ENCODE measurements around the gene LCORL. TPM values are rescaled to one million over a fixed set of nuclear protein-coding genes. Genes with fewer than 3 reads are reported as not detected.

LCORL gene
- polyA plus RNA-seq, 1 donor, result 25.8 TPM

DNA sequence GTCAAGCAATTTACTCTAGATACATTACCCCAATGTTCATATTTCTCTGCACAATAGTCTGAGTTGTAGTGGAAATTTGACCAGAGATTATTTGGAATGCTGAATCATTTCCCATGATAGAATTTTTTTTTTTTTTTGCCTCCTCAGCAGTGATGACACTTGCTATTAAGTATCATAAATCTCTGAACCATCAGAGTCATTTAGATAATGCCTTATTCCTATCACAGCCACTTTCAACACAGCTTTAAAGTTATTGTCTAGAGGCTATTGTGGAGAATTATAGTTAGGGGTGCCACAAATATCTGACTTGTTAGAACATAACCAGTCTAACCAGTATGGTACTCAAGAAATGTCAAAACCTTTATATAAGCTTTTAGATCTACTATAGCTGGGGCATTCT, 79.8 kb downstream of the LCORL start:
- H3K36me3 ChIP-seq (ENCODE audit: control insufficient read depth, insufficient read depth, low read length), result peaks cover 6% of the 10 kb centered on the region
- no peak overlapping the region for H3K27ac ChIP-seq (ENCODE audit: low read length)
- H3K4me3 ChIP-seq (ENCODE audit: low read length), result no peak overlapping the region
- DNase-seq, result peak in 1 of 2 donors; percentile 10
- peaks cover 3% of the 10 kb centered on the region for H3K4me1 ChIP-seq (ENCODE audit: control insufficient read depth, insufficient read depth, low read length)
- no peaks in the 10 kb centered on the region for H3K9me3 ChIP-seq (ENCODE audit: control insufficient read depth, low read depth, low read length)
- H3K27me3 ChIP-seq (ENCODE audit: control insufficient read depth, insufficient read depth, low read length), result no peaks in the 10 kb centered on the region

- no peaks in the 10 kb centered on the region for H3K27me3 ChIP-seq (ENCODE audit: control insufficient read depth, insufficient read depth, low read length)
- 80% methylated on average over 1 of the region's 2 CpGs for WGBS (ENCODE audit: insufficient coverage, low lambda C conversion rate)
- DNase-seq, result no peak
- no peak overlapping the region for H3K4me3 ChIP-seq (ENCODE audit: low read length)
- H3K36me3 ChIP-seq (ENCODE audit: control insufficient read depth, insufficient read depth, low read length), result peaks cover 10% of the 10 kb centered on the region
- H3K4me1 ChIP-seq (ENCODE audit: control insufficient read depth, insufficient read depth, low read length), result no peaks in the 10 kb centered on the region
- no peak overlapping the region for H3K27ac ChIP-seq (ENCODE audit: low read length)
- H3K9me3 ChIP-seq (ENCODE audit: control insufficient read depth, low read depth, low read length), result peaks cover 6% of the 10 kb centered on the region
Measured at GRCh38 chr4:17939054-17939453, 82.5 kb downstream of the LCORL start.

DNA sequence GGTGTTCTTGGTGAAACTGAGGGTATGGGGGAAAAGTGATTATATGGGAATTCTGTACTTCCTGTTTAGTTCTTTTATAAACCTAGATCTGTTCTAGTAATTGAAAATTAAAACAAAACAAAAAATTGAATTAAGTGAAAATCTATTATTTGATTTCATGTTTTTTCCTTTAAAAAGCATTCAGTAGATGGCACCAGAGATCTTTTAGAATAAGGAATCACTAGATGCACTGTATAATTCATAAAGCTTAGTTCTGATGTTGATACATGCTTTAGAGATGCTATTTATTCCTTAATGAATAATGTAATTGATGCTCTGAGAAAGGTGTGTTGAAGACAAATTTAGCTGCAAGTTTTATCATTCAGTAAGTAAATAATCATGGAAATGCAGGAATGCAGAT, 87.3 kb downstream of the LCORL start:
- H3K27ac ChIP-seq (ENCODE audit: low read length), result no peak overlapping the region
- H3K9me3 ChIP-seq (ENCODE audit: control insufficient read depth, low read depth, low read length), result peaks cover 13% of the 10 kb centered on the region
- peaks cover 9% of the 10 kb centered on the region for H3K36me3 ChIP-seq (ENCODE audit: control insufficient read depth, insufficient read depth, low read length)
- H3K27me3 ChIP-seq (ENCODE audit: control insufficient read depth, insufficient read depth, low read length), result no peaks in the 10 kb centered on the region
- H3K4me3 ChIP-seq (ENCODE audit: low read length), result no peak overlapping the region
- no peaks in the 10 kb centered on the region for H3K4me1 ChIP-seq (ENCODE audit: control insufficient read depth, insufficient read depth, low read length)
- no peak for DNase-seq

DNA sequence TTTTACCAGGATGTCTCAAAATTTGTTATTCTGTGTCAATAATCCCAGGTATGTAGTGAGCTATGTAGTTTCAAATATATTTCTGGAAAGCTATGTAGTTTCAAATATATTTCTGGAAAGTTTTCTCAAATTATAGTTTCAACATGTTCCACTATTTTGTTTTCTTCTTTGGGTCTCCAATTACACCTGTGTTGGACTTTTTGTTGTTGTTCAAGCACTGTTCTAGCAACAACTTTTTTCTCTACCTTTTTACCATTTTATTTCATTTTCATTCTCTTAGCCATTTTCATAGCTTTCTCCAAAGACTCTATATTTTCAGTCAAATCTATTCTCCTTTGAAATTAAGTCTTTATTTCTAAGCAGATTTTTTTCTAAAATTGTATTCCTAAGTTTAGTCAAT, 88.4 kb downstream of the LCORL start:
- Histone ChIP-seq H3K36me3 (ENCODE audit: control insufficient read depth, insufficient read depth, low read length) (peaks cover 8% of the 10 kb centered on the region), H3K9me3 (ENCODE audit: control insufficient read depth, low read depth, low read length) (peaks cover 13% of the 10 kb centered on the region), H3K27me3 (ENCODE audit: control insufficient read depth, insufficient read depth, low read length) (no peaks in the 10 kb centered on the region), H3K27ac (ENCODE audit: low read length) (no peak overlapping the region), H3K4me3 (ENCODE audit: low read length) (no peak overlapping the region), H3K4me1 (ENCODE audit: control insufficient read depth, insufficient read depth, low read length) (no peaks in the 10 kb centered on the region)
- no peak for DNase-seq

GRCh38 chr4:17932041-17932440, 89.5 kb downstream of the LCORL start:
- H3K27ac ChIP-seq (ENCODE audit: low read length), result no peak overlapping the region
- H3K4me3 ChIP-seq (ENCODE audit: low read length), result no peak overlapping the region
- no peak for DNase-seq
- H3K27me3 ChIP-seq (ENCODE audit: control insufficient read depth, insufficient read depth, low read length), result no peaks in the 10 kb centered on the region
- 93% methylated on average over 2 of the region's 3 CpGs for WGBS (ENCODE audit: insufficient coverage, low lambda C conversion rate)
- H3K4me1 ChIP-seq (ENCODE audit: control insufficient read depth, insufficient read depth, low read length), result no peaks in the 10 kb centered on the region
- H3K36me3 ChIP-seq (ENCODE audit: control insufficient read depth, insufficient read depth, low read length), result peaks cover 10% of the 10 kb centered on the region
- peaks cover 13% of the 10 kb centered on the region for H3K9me3 ChIP-seq (ENCODE audit: control insufficient read depth, low read depth, low read length)

DNA sequence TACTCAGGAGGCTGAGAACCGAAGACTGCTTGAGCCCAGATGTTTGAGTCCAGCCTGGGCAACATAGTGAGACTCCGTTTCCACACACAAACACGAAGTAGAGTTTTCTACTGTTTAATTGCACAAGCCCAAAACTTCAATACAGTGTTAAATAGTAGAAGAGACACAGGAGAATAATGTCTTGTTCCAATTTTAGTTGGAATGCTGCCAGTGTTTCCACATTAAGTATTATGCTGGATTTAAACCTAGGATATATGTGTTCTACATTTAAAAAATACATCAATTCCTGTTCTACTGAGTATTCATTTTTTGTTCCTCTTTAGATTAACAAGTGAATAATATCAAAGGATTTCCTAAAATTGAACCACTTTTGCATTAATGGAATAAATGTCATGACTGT, 91.3 kb downstream of the LCORL start:
- Histone ChIP-seq H3K4me3 (ENCODE audit: low read length) (no peak overlapping the region), H3K36me3 (ENCODE audit: control insufficient read depth, insufficient read depth, low read length) (peaks cover 7% of the 10 kb centered on the region), H3K4me1 (ENCODE audit: control insufficient read depth, insufficient read depth, low read length) (no peaks in the 10 kb centered on the region), H3K27ac (ENCODE audit: low read length) (no peak overlapping the region), H3K27me3 (ENCODE audit: control insufficient read depth, insufficient read depth, low read length) (no peaks in the 10 kb centered on the region), H3K9me3 (ENCODE audit: control insufficient read depth, low read depth, low read length) (peaks cover 7% of the 10 kb centered on the region)
- WGBS (ENCODE audit: insufficient coverage, low lambda C conversion rate), result no CpG with 5 or more reads among the region's 3 CpGs
- DNase-seq, result no peak

DNA sequence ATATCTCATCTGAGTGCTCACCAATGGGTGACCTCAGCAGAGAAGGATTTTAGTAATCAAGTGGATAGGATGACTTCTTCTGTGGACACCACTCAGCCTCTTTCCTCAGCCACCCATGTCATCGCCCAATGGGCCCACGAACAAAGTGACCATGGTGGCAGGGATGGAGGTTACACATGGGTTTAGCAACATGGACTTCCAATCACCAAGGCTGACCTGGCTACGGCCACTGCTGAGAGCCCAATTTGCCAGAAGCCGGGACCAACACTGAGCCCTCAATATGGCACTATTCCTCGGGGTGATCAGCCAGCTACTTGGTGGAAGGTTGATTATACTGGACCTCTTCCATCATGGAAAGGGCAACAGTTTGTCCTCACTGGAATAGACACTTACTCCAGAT, 97.4 kb downstream of the LCORL start:
- Histone ChIP-seq H3K4me1 (ENCODE audit: control insufficient read depth, insufficient read depth, low read length) (no peaks in the 10 kb centered on the region), H3K4me3 (ENCODE audit: low read length) (no peak overlapping the region), H3K27me3 (ENCODE audit: control insufficient read depth, insufficient read depth, low read length) (no peaks in the 10 kb centered on the region), H3K9me3 (ENCODE audit: control insufficient read depth, low read depth, low read length) (no peaks in the 10 kb centered on the region), H3K36me3 (ENCODE audit: control insufficient read depth, insufficient read depth, low read length) (peaks cover 25% of the 10 kb centered on the region), H3K27ac (ENCODE audit: low read length) (no peak overlapping the region)
- no CpG with 5 or more reads among the region's 5 CpGs for WGBS (ENCODE audit: insufficient coverage, low lambda C conversion rate)
- DNase-seq, result no peak

- H3K9me3 ChIP-seq (ENCODE audit: control insufficient read depth, low read depth, low read length), result no peaks in the 10 kb centered on the region
- no peak overlapping the region for H3K27ac ChIP-seq (ENCODE audit: low read length)
- no peak overlapping the region for H3K4me3 ChIP-seq (ENCODE audit: low read length)
- peaks cover 22% of the 10 kb centered on the region for H3K36me3 ChIP-seq (ENCODE audit: control insufficient read depth, insufficient read depth, low read length)
- WGBS (ENCODE audit: insufficient coverage, low lambda C conversion rate), result no CpG with 5 or more reads among the region's 1 CpG
- H3K4me1 ChIP-seq (ENCODE audit: control insufficient read depth, insufficient read depth, low read length), result no peaks in the 10 kb centered on the region
- H3K27me3 ChIP-seq (ENCODE audit: control insufficient read depth, insufficient read depth, low read length), result no peaks in the 10 kb centered on the region
- no peak for DNase-seq
Measured at GRCh38 chr4:17921451-17921850, 100.1 kb downstream of the LCORL start.

DNA sequence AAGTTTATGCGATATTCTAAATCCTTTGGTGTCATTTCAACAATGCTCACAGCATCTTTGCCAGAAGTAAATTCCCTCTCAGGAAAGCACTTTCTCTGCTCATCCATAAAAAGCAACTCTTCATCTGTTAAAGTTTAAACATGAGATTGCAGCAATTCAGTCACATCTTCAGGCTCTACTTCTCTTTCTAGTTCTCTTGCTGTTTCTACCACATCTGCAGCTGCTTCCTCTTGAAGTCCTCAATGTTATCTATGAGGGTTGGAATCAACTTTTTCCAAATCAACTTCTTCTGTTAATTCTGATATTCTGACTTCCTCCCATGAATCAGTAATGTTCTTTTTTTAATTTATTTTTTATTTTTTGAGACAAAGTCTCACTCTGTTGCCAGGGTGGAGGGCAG, 100.9 kb downstream of the LCORL start:
- Histone ChIP-seq H3K27me3 (ENCODE audit: control insufficient read depth, insufficient read depth, low read length) (no peaks in the 10 kb centered on the region), H3K27ac (ENCODE audit: low read length) (no peak overlapping the region), H3K36me3 (ENCODE audit: control insufficient read depth, insufficient read depth, low read length) (peaks cover 22% of the 10 kb centered on the region), H3K9me3 (ENCODE audit: control insufficient read depth, low read depth, low read length) (no peaks in the 10 kb centered on the region), H3K4me1 (ENCODE audit: control insufficient read depth, insufficient read depth, low read length) (no peaks in the 10 kb centered on the region), H3K4me3 (ENCODE audit: low read length) (no peak overlapping the region)
- DNase-seq, result no peak
- 100% methylated on average over 1 of the region's 1 CpG for WGBS (ENCODE audit: insufficient coverage, low lambda C conversion rate)

DNA sequence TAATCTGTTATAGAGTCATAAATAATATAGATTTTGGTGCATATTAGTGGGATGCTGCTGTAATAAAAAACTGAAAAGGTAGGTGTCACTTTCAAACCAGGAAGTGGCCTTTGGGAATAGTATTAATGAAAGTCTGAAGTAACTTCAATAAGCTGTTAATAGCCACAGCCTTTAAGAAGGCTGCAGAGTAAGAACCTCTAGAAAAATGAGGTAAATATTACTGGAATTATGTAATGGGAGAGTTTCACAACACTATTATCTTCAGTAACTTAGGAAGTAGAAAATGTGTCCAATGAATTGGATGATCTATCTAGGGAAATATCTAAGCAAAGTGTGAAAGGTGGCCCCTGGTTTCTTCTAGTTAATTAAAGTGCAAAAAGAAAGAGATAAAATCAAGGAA, 106.1 kb downstream of the LCORL start:
- Histone ChIP-seq H3K4me1 (ENCODE audit: control insufficient read depth, insufficient read depth, low read length) (no peaks in the 10 kb centered on the region), H3K36me3 (ENCODE audit: control insufficient read depth, insufficient read depth, low read length) (peaks cover 18% of the 10 kb centered on the region), H3K4me3 (ENCODE audit: low read length) (no peak overlapping the region), H3K27ac (ENCODE audit: low read length) (no peak overlapping the region), H3K9me3 (ENCODE audit: control insufficient read depth, low read depth, low read length) (no peaks in the 10 kb centered on the region), H3K27me3 (ENCODE audit: control insufficient read depth, insufficient read depth, low read length) (no peaks in the 10 kb centered on the region)
- DNase-seq, result no peak

DNA sequence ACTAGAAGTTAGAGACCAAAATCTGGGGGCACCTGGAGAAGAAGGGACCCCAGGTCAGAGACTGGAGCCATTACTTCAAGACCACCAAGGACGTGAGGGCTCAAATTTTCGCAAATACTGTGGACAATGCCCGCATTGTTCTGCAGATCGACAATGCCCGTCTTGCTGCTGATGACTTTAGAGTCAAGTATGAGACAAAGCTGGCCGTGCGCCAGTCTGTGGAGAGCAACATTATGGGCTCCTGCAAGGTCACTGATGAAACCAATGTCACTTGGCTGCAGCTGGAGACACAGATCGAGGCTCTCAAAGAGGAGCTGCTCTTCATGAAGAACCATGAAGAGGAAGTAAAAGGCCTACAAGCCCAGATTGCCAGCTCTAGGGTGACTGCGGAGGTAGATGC, 109.5 kb downstream of the LCORL start:
- no peak overlapping the region for H3K4me3 ChIP-seq (ENCODE audit: low read length)
- H3K27ac ChIP-seq (ENCODE audit: low read length), result no peak overlapping the region
- no peaks in the 10 kb centered on the region for H3K9me3 ChIP-seq (ENCODE audit: control insufficient read depth, low read depth, low read length)
- peaks cover 15% of the 10 kb centered on the region for H3K36me3 ChIP-seq (ENCODE audit: control insufficient read depth, insufficient read depth, low read length)
- H3K4me1 ChIP-seq (ENCODE audit: control insufficient read depth, insufficient read depth, low read length), result no peaks in the 10 kb centered on the region
- no peaks in the 10 kb centered on the region for H3K27me3 ChIP-seq (ENCODE audit: control insufficient read depth, insufficient read depth, low read length)
- no peak for DNase-seq
- WGBS (ENCODE audit: insufficient coverage, low lambda C conversion rate), result no CpG with 5 or more reads among the region's 9 CpGs

DNA sequence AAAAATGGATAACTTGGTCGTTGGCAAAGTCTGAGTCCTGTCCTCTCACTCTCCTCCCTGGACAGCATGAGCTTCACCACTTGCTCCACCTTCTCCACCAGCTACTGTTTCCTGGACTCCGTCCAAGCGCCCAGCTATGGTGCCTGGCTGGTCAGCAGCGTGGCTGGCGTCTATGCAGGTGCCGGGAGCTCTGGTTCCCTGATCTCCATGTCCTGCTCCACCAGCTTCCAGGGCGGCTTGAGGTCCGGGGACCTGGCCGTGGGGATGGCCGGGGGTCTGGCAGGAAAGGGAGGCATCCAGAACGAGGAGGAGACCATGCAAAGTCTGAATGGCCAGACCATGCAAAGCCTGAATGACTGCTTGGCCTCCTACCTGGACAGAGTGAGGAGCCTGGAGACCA, 109.9 kb downstream of the LCORL start:
- Histone ChIP-seq H3K4me1 (ENCODE audit: control insufficient read depth, insufficient read depth, low read length) (no peaks in the 10 kb centered on the region), H3K4me3 (ENCODE audit: low read length) (no peak overlapping the region), H3K9me3 (ENCODE audit: control insufficient read depth, low read depth, low read length) (no peaks in the 10 kb centered on the region), H3K36me3 (ENCODE audit: control insufficient read depth, insufficient read depth, low read length) (peaks cover 15% of the 10 kb centered on the region), H3K27ac (ENCODE audit: low read length) (no peak overlapping the region), H3K27me3 (ENCODE audit: control insufficient read depth, insufficient read depth, low read length) (no peaks in the 10 kb centered on the region)
- no peak for DNase-seq
- no CpG with 5 or more reads among the region's 11 CpGs for WGBS (ENCODE audit: insufficient coverage, low lambda C conversion rate)

Measured in large intestine (tissue), 3 donors.